Measurements from ENCODE around the gene TM2D1.

DNA sequence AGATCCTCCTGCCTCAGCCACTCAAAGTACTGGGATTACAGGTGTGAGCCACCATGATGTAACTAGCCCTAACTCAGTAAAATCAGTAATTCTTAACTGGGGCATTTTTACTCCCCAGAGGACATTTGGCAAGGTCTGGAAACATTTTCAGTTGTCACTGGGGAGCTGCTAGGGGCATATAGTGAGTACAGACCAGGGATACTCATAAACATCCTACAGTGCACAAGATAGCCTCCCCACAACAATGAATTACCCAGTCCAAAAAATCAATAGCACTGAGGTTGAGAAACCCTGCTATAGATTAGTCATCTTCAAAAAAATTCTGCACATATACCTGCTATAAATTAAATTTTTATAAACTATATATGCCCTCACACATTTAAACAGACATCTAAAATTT lies 13.0 kb downstream of the TM2D1 start:
- TF ChIP-seq, protein P1, sequence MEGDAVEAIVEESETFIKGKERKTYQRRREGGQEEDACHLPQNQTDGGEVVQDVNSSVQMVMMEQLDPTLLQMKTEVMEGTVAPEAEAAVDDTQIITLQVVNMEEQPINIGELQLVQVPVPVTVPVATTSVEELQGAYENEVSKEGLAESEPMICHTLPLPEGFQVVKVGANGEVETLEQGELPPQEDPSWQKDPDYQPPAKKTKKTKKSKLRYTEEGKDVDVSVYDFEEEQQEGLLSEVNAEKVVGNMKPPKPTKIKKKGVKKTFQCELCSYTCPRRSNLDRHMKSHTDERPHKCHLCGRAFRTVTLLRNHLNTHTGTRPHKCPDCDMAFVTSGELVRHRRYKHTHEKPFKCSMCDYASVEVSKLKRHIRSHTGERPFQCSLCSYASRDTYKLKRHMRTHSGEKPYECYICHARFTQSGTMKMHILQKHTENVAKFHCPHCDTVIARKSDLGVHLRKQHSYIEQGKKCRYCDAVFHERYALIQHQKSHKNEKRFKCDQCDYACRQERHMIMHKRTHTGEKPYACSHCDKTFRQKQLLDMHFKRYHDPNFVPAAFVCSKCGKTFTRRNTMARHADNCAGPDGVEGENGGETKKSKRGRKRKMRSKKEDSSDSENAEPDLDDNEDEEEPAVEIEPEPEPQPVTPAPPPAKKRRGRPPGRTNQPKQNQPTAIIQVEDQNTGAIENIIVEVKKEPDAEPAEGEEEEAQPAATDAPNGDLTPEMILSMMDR (IDR thresholded peaks at IDR 0.05 in 8 of 11, conservative IDR thresholded peaks at IDR 0.05 in 3 of 11), result no peak
- no peak for TF ChIP-seq POLR2A (IDR thresholded peaks at IDR 0.05)
